ENCODE measurements around the gene CIPC. TPM values are rescaled to one million over a fixed set of nuclear protein-coding genes. Genes with fewer than 3 reads are reported as not detected.

Gene CIPC
- total and polyA plus RNA-seq, 2 of the 4 experiments (the other 2 are of a cell fraction) = 6.6 to 12.9 TPM

GRCh38 chr14:77125281-77125801 is 27.3 kb downstream of the CIPC start:
- POLR2A ChIA-PET (ENCODE audit: unreplicated experiment) = no interaction called here
- H3K9me3 ChIP-seq (ENCODE audit: control insufficient read depth, insufficient read depth, low read length) = no peaks in the 10 kb centered on the region

More at GRCh38 chr14:77125281-77125801, 27.3 kb downstream of the CIPC start:
- in situ Hi-C loops (cut with MboI; ENCODE audit: low sequenced_read_pairs) (no loop called here), intact Hi-C loops (cut with micrococcal nuclease) (loop anchor here (1.0 kb wide), 1 partner anchor 249 kb away; no protein-coding TSS in a partner anchor), dilution Hi-C loops (cut with HindIII; ENCODE audit: low sequenced_read_pairs, unreplicated experiment) (no loop called here)
- DNase-seq (no peak), ATAC-seq (ENCODE audit: low read depth) (no peak)
- Histone ChIP-seq H2BK5ac (ENCODE audit: low read depth, low read length, poor library complexity, severe bottlenecking) (no peak overlapping the region), H2BK20ac (ENCODE audit: low read depth, low read length) (no peak overlapping the region), H3K9ac (ENCODE audit: low read depth, low read length) (no peak overlapping the region), H4K20me1 (ENCODE audit: insufficient read depth, low read length) (no peaks in the 10 kb centered on the region), H3K4me3 (ENCODE audit: insufficient read depth, low read depth, low read length) (no peak overlapping the region), H2AK5ac (ENCODE audit: low read depth, low read length) (no peak overlapping the region), H2AK9ac (replicated peaks; ENCODE audit: low read depth, low read length, poor library complexity) (no peak overlapping the region), H3K27me3 (ENCODE audit: control insufficient read depth, insufficient read depth, low read length) (peaks cover 62% of the 10 kb centered on the region), H4K8ac (ENCODE audit: low read depth in 2 of 2, low read length in 2 of 2) (no peak overlapping the region), H3K4me1 (ENCODE audit: control insufficient read depth, insufficient read depth, low read length) (no peaks in the 10 kb centered on the region; the same call in 1 of the 2 replicates), H3K23ac (ENCODE audit: low read depth, low read length) (no peak overlapping the region), H3K4me2 (ENCODE audit: low read depth, low read length) (0 out of 2 replicates have a peak overlapping the region, but pooled peaks have one; percentile 33), H3K14ac (replicated peaks; ENCODE audit: low read depth, low read length) (no peak overlapping the region), H3K56ac (ENCODE audit: extremely low read depth, insufficient read depth, low read length) (no peak overlapping the region), H3K79me1 (ENCODE audit: low read depth in 1 of 2, low read length in 2 of 2) (no peaks in the 10 kb centered on the region), H4K91ac (ENCODE audit: insufficient read depth, low read depth, low read length) (no peak overlapping the region), H3K27ac (ENCODE audit: insufficient read depth, low read length) (no peak overlapping the region), H3K9me1 (ENCODE audit: insufficient read depth, low read length) (no peaks in the 10 kb centered on the region), H3K36me3 (ENCODE audit: control insufficient read depth, insufficient read depth, low read length) (no peaks in the 10 kb centered on the region), H2AFZ (replicated peaks; ENCODE audit: low read length, poor library complexity) (peak overlapping the region; percentile 94), H4K5ac (ENCODE audit: low read depth, low read length) (no peak overlapping the region), H3K18ac (ENCODE audit: low read depth, low read length) (no peak overlapping the region), H2BK120ac (ENCODE audit: low read depth, low read length) (no peak overlapping the region), H2BK15ac (ENCODE audit: low read depth, low read length) (no peak overlapping the region), H3K4ac (ENCODE audit: low read depth, low read length) (no peak overlapping the region)
- BruUV-seq (replicated peaks) = no TSS peak
- 9% methylated on average over 17 of the region's 30 CpGs; no CpG with 5 or more reads in 1 of the 2 experiments for WGBS, 2 experiments (ENCODE audit: extremely low coverage in 2 of 2, insufficient read length in 1 of 2)
- CTCF ChIA-PET = no interaction called here
- TF ChIP-seq, protein P1, sequence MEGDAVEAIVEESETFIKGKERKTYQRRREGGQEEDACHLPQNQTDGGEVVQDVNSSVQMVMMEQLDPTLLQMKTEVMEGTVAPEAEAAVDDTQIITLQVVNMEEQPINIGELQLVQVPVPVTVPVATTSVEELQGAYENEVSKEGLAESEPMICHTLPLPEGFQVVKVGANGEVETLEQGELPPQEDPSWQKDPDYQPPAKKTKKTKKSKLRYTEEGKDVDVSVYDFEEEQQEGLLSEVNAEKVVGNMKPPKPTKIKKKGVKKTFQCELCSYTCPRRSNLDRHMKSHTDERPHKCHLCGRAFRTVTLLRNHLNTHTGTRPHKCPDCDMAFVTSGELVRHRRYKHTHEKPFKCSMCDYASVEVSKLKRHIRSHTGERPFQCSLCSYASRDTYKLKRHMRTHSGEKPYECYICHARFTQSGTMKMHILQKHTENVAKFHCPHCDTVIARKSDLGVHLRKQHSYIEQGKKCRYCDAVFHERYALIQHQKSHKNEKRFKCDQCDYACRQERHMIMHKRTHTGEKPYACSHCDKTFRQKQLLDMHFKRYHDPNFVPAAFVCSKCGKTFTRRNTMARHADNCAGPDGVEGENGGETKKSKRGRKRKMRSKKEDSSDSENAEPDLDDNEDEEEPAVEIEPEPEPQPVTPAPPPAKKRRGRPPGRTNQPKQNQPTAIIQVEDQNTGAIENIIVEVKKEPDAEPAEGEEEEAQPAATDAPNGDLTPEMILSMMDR (conservative IDR thresholded peaks at IDR 0.05; ENCODE audit: low read depth, low read length) = no peak
- no peak; the same call in 1 of the 2 replicates for TF ChIP-seq MAZ (IDR thresholded peaks at IDR 0.05; ENCODE audit: borderline replicate concordance, low read depth, low read length)
- no peak for TF ChIP-seq FOS (IDR thresholded peaks at IDR 0.05; ENCODE audit: low read depth, low read length)
- no peak for TF ChIP-seq POLR2A (IDR thresholded peaks at IDR 0.05; ENCODE audit: low read depth, low read length)
- TF ChIP-seq, protein P2, sequence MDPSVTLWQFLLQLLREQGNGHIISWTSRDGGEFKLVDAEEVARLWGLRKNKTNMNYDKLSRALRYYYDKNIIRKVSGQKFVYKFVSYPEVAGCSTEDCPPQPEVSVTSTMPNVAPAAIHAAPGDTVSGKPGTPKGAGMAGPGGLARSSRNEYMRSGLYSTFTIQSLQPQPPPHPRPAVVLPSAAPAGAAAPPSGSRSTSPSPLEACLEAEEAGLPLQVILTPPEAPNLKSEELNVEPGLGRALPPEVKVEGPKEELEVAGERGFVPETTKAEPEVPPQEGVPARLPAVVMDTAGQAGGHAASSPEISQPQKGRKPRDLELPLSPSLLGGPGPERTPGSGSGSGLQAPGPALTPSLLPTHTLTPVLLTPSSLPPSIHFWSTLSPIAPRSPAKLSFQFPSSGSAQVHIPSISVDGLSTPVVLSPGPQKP (IDR thresholded peaks at IDR 0.05; ENCODE audit: borderline replicate concordance, low read depth, low read length) = no peak
- TF ChIP-seq SMC3 (IDR thresholded peaks at IDR 0.05; ENCODE audit: low read depth, low read length) = no peak
- TF ChIP-seq RAD21 (IDR thresholded peaks at IDR 0.05; ENCODE audit: low read length) = no peak
- TF ChIP-seq RCOR1 (IDR thresholded peaks at IDR 0.05; ENCODE audit: insufficient replicate concordance, low read length) = no peak

Data from IMR-90 (cell line).